Esophagus squamous epithelium (tissue), 4 donors: ENCODE data around the gene GET3.

Experiments used
- CTCF ChIP-seq, 6 experiments: fragments of 450-650 bp in 4 of 6; fragments of 200-600 bp in 2 of 6; sonication (generic) in 2 of 6; IDR thresholded peaks; one replicate each; pipeline ENCODE4 v1.5.1; 2016 to 2019; ENCODE audit warnings: antibody characterized with exemption in 6 of 6, mild to moderate bottlenecking in 4 of 6, moderate library complexity in 4 of 6
- POLR2A ChIP-seq, 4 donors: fragments of 450-650 bp; IDR thresholded peaks; one replicate each; pipeline ENCODE4 v1.6.1; 2017; ENCODE audit warnings: antibody characterized with exemption in 4 of 4, mild to moderate bottlenecking in 4 of 4, moderate library complexity in 3 of 4

GRCh38 chr19:12715102-12715501, 22.2 kb upstream of the GET3 start:
- TF ChIP-seq CTCF (IDR thresholded peaks at IDR 0.05) (no peak), POLR2A (IDR thresholded peaks at IDR 0.05) (no peak)
